MCF 10A (cell line): Measurements from ENCODE around the gene UCK2. TPM values are rescaled to one million over a fixed set of nuclear protein-coding genes. Genes with fewer than 3 reads are reported as not detected.

Experiments
- BruUV-seq: library from RNA; stranded (reverse); fragments of 400-500 nt; replicated peaks from 2 replicates; lab custom pipeline; 2021; lab: Mats Ljungman, UMichigan
- CTCF ChIA-PET: fragments of 300-600 bp; sonication (Branson Sonifier 250); formaldehyde crosslinking; extraction: SDS; loops from one replicate; lab custom pipeline; 2021; ENCODE audit warnings: antibody characterized with exemption, inconsistent platforms; lab: Yijun Ruan, JAX
- POLR2A ChIA-PET: fragments of 300-600, 350-650 bp; sonication (Branson Sonifier 250); formaldehyde crosslinking; extraction: SDS; loops from one replicate; lab custom pipeline; 2020; ENCODE audit warnings: antibody characterized with exemption, inconsistent platforms; lab: Yijun Ruan, JAX
- DNase-seq: peaks from one replicate; pipeline ENCODE4 v3.0.0-alpha.2; 2018; ENCODE audit not compliant: unreplicated experiment
- H3K27ac Mint-ChIP-seq: one replicate; pipeline ENCODE4 v1.8.0; 2022; ENCODE audit warnings: mild to moderate bottlenecking, low read depth, mixed read lengths; ENCODE audit not compliant: unreplicated experiment
- H3K27me3 Mint-ChIP-seq: one replicate; pipeline ENCODE4 v1.8.0; 2022; ENCODE audit warnings: mixed read lengths; ENCODE audit not compliant: insufficient read depth, unreplicated experiment
- H3K36me3 Mint-ChIP-seq: one replicate; pipeline ENCODE4 v1.8.0; 2022; ENCODE audit warnings: mild to moderate bottlenecking, moderate library complexity, mixed read lengths; ENCODE audit not compliant: insufficient read depth, unreplicated experiment
- H3K4me1 Mint-ChIP-seq: one replicate; pipeline ENCODE4 v1.8.0; 2022; ENCODE audit warnings: mixed read lengths; ENCODE audit not compliant: insufficient read depth, unreplicated experiment
- H3K4me3 Mint-ChIP-seq: one replicate; pipeline ENCODE4 v1.8.0; 2022; ENCODE audit warnings: mild to moderate bottlenecking, moderate library complexity, mixed read lengths; ENCODE audit not compliant: unreplicated experiment
- H3K9me3 Mint-ChIP-seq: one replicate; pipeline ENCODE4 v1.8.0; 2022; ENCODE audit warnings: mixed read lengths; ENCODE audit not compliant: unreplicated experiment
- intact Hi-C: fragments of 100-400 bp; cut with micrococcal nuclease; formaldehyde crosslinking; loops from 2 replicates; pipeline ENCODE4 v1.14.1; 2022
- total RNA-seq: library from RNA; stranded (reverse); gene quantifications from 2 replicates; pipeline ENCODE4 v1.2.3, GENCODE V29; 2022
- TF ChIP-seq, protein P1 (sequence below): fragments of 200-600 bp; IDR thresholded peaks from one replicate; pipeline ENCODE4 v1.8.0; 2022; ENCODE audit warnings: antibody characterized with exemption, mild to moderate bottlenecking; ENCODE audit not compliant: unreplicated experiment

The UCK2 gene
- total RNA-seq, 1 experiment from 2014 or later: 144 TPM

DNA sequence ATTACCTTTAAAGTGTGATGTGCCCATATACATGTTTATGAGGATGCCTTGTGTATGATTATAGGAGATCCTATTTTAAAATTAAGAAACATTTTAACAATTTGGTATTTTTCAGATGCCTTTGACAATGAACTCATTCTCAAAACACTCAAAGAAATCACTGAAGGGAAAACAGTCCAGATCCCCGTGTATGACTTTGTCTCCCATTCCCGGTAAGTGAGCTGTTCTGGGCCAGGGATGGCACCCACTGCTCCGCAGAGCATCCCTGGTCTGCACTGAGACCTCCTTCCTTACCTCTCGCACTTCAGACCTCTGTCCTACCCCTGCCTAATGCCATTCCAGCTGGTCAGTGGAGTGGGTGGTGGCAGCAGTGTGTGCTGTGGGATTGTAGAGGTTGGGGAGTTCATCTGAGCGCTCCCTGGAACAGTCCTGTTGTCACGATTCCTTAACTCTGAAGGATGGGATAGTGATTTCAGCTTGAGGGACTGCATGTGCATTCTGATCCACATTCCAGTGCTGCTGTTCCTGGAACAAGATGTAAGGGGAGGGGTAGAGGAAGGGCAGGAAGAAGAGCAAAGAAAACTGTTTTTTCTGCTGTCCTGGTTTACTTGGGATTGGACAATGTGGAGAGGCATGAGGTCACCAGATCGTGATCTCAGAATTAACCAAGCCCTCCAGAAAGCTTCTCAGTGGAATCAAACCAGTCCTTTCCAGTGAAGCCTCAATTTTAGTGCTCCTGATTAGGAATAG lies 63.9 kb downstream of the UCK2 start:
- TSS peak; percentile 15 for BruUV-seq
- H3K27ac Mint-ChIP-seq: peak overlapping the region; percentile 73
- H3K9me3 Mint-ChIP-seq: no peaks in the 10 kb centered on the region
- DNase-seq: no peak
- POLR2A ChIA-PET: no interaction called here
- intact Hi-C loops: no loop called here
- no peak overlapping the region for H3K4me3 Mint-ChIP-seq
- no peaks in the 10 kb centered on the region for H3K27me3 Mint-ChIP-seq
- CTCF ChIA-PET: interaction anchor here (0.6 to 0.9 kb wide), 3 partner anchors 10 to 135 kb away, joined by 3 to 8 read pairs (median 4); no protein-coding TSS in a partner anchor
- peaks cover 50% of the 10 kb centered on the region for H3K4me1 Mint-ChIP-seq
- TF ChIP-seq, protein P1, sequence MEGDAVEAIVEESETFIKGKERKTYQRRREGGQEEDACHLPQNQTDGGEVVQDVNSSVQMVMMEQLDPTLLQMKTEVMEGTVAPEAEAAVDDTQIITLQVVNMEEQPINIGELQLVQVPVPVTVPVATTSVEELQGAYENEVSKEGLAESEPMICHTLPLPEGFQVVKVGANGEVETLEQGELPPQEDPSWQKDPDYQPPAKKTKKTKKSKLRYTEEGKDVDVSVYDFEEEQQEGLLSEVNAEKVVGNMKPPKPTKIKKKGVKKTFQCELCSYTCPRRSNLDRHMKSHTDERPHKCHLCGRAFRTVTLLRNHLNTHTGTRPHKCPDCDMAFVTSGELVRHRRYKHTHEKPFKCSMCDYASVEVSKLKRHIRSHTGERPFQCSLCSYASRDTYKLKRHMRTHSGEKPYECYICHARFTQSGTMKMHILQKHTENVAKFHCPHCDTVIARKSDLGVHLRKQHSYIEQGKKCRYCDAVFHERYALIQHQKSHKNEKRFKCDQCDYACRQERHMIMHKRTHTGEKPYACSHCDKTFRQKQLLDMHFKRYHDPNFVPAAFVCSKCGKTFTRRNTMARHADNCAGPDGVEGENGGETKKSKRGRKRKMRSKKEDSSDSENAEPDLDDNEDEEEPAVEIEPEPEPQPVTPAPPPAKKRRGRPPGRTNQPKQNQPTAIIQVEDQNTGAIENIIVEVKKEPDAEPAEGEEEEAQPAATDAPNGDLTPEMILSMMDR: no peak
- peaks cover 40% of the 10 kb centered on the region for H3K36me3 Mint-ChIP-seq

DNA sequence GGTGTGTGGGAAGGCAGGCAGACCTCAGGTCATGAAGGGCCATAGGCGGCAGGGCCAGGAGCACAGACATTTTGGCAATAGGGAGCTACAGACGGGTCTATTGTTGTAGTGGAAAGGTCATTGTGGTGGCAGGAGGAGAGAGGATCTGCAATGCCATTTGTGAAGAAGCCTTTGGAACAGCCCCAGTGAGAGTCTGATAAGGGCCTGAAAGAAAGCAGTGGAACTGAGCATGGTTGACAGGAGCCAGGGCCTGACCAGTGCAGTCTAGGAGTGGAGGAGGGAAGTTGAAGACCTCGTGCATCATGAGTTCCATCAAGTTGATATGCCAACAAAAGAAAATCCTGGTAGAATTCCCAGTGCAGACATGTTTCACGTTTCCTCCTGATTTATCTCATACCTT lies 65.5 kb downstream of the UCK2 start:
- Mint-ChIP-seq H3K4me1 (peaks cover 52% of the 10 kb centered on the region), H3K27ac (no peak overlapping the region), H3K4me3 (no peak overlapping the region), H3K9me3 (no peaks in the 10 kb centered on the region), H3K27me3 (no peaks in the 10 kb centered on the region), H3K36me3 (peaks cover 53% of the 10 kb centered on the region)
- BruUV-seq: no TSS peak
- no peak for DNase-seq
- TF ChIP-seq, protein P1: no peak
- ChIA-PET CTCF (interaction anchor here (0.6 to 1.3 kb wide), 5 partner anchors 9 to 458 kb away, joined by 3 to 5 read pairs (median 3); partner anchors contain the start of gene UCK2), POLR2A (interaction anchor here (0.6 to 1.5 kb wide), 5 partner anchors 16 to 262 kb away, joined by 3 to 5 read pairs (median 4); no protein-coding TSS in a partner anchor)
- intact Hi-C loops: no loop called here

DNA sequence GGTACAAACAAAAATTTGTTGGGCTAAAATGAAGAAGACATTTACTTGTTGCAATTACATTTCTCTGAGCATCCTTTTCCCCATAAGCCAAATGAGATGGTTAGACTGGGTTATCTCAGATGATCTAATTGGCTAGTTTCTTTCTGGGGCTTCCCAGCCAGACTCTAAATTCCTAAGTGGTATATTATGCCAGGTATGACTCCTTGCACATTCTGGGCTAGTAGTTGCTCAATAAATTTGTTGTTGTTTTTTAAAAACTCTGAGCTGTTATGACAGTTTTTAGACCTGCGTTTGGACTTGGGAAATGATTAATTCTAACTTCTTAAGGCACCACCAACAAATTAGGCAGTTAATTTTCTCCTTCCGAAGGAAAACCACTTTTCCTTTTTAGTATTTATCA lies 66.1 kb downstream of the UCK2 start:
- CTCF ChIA-PET: interaction anchor here (0.6 to 1.3 kb wide), 3 partner anchors 65 to 526 kb away, joined by 3 to 5 read pairs (median 3); partner anchors contain the start of gene UCK2
- Mint-ChIP-seq H3K9me3 (no peaks in the 10 kb centered on the region), H3K4me1 (peaks cover 53% of the 10 kb centered on the region), H3K27me3 (no peaks in the 10 kb centered on the region), H3K4me3 (no peak overlapping the region), H3K36me3 (peaks cover 54% of the 10 kb centered on the region), H3K27ac (no peak overlapping the region)
- BruUV-seq: no TSS peak
- intact Hi-C loops: no loop called here
- no peak for DNase-seq
- TF ChIP-seq, protein P1: no peak
- POLR2A ChIA-PET: interaction anchor here (0.9 to 1.5 kb wide), 2 partner anchors 35 to 197 kb away, joined by 3 to 4 read pairs; no protein-coding TSS in a partner anchor

DNA sequence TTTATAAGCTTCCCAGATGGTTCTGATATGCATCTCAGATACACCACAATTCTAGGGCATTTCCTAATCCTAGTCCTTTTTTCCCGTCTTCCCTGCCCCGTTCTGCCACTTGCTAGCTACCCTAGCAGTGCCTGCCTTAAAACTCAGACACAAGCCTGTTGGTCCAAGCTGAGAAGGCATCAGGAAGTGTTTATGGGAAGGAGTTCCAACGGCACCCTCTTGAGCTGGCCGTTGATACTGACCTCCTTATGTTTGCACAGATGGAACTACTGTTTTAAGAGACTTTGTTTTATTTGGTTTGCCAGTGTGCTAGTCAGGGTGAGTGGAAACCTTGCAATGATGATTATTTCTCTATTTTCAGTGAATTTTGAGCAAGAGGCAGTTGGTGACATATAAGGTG lies 67.2 kb downstream of the UCK2 start:
- no peak for DNase-seq
- Mint-ChIP-seq H3K27ac (no peak overlapping the region), H3K9me3 (no peaks in the 10 kb centered on the region), H3K4me1 (peaks cover 64% of the 10 kb centered on the region), H3K27me3 (no peaks in the 10 kb centered on the region), H3K36me3 (peaks cover 62% of the 10 kb centered on the region), H3K4me3 (no peak overlapping the region)
- intact Hi-C loops: no loop called here
- ChIA-PET CTCF (interaction anchor here (0.6 to 13.7 kb wide), 9 partner anchors 9 to 527 kb away, joined by 3 to 178 read pairs (median 3); partner anchors contain the start of gene ALDH9A1), POLR2A (interaction anchor here (1.2 kb wide), 1 partner anchor 10 kb away, joined by 3 read pairs; no protein-coding TSS in a partner anchor)
- no TSS peak for BruUV-seq
- TF ChIP-seq, protein P1: no peak
